Activated T-cell treated with anti-CD3 and anti-CD28 coated beads for 48 hours (primary cell): ENCODE measurements around the gene DTNB.

Source experiments
- DNase-seq: peaks from one replicate; pipeline ENCODE4 v3.0.0-alpha.2; 2020; ENCODE audit warnings: low read depth

The DTNB gene

DNA sequence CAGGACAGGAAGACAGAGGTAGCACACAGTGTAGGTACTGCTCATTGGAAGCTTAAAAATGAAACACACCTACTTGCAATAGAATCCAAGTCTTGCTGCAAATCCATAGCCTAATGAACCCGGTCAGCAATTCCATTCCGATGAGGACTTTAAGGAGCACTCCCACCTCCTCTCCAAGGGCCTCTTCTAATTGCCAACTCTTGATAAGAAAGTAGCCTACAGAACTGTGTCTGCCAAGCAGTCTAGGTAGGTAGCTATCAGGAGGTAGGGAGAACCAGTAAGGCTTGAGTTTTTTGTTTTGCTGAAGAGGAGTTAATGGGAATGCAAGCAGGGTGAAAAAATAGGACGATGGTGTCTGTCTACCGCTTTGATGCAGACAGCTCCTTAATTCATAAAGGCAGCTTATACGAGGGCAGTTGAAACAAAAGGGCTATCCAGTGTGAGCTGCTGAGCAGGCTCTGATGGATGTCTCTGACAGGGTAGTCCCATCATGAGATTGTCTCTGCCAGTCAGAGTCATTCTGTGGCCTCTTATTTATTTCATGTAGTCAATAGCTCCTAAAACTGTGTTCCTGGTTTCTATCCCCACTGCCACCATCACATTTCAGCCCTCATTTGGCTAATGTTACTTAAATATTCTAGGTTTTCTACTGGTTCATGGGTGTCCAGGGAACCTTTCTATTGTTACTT is 176.0 kb downstream of the DTNB start:
- no peak for DNase-seq

DNA sequence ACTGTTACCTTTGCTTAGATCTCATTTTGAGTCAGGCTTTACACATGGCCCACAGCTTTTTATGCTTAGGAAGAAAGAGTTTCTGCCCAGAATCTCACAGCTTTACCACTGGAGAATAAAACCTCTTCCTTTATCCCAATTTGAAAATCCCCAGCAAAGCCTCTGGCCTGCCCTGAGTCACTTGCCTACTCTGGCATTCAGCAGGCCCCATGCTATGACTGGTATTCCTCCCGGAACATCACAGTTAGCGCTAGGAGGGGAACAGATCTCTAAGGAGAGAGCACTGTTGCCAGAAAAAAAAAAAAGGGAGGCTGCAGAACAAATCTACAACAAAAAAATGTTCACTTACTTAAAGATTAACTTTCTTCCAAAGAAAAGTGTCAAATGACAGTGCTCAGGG is 178.8 kb downstream of the DTNB start:
- DNase-seq, result no peak

DNA sequence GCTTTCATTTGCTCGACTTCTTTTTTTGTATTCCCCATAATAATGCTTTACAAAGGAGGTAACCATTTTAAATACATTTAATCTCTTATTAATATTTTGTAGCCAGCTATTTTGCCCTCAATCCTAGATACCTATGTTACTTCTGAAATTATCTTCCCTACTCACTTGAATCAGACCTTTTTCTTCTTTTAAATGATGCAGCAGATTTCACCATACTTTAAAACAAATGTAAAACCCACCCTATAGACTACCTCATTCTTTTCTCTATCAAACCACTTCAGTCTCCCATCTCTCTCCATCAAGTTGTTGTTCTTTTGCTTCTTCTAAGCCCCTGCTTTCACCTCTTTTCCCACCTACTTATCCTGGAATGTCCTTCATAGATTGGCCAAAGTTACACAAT is 180.2 kb downstream of the DTNB start:
- DNase-seq, result no peak

DNA sequence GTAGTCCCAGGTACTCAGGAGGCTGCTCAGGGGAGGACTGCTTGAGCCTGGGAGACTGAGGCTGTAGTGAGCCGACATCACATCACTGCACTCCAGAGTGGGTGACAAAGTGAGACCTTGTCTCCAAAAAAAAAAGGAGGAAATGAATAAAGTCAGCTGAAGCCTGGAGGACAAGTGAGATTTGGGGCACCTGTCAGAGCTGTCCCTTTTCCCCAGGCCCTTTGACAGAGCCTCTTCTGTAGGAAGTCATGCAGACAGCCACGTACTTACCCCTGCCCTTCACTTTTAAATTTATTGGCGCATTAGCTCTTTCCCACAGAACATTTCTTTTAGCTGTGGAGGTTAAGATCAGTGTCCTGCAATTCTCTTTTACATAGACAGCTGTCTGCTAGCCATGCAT is 180.7 kb downstream of the DTNB start:
- no peak for DNase-seq

DNA sequence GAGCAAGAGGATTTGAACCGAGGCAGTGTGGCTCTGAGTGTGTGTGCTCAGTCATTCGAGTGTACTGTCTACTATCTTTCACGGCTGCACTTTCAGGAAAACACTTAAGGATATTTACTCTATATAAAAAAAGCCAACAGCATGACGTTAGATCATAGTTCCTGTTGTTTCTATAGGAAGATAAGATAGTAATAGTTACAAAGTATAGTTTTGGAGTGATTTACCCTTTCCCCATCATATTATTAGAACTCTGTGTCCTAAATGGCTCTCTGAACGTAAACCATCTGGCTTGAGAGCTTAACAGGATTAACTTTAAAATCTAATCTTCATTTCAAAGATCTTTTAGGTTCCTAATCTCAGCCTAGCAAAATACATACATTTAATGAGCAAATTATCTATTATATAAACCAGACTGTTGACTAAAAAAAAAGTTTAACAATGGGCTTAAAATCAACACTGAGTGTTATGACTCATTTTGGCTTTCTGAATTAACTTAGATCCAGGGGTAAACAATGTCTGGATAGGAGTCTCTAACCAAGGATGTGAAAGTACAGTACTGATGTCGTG is 181.3 kb downstream of the DTNB start:
- no peak for DNase-seq

DNA sequence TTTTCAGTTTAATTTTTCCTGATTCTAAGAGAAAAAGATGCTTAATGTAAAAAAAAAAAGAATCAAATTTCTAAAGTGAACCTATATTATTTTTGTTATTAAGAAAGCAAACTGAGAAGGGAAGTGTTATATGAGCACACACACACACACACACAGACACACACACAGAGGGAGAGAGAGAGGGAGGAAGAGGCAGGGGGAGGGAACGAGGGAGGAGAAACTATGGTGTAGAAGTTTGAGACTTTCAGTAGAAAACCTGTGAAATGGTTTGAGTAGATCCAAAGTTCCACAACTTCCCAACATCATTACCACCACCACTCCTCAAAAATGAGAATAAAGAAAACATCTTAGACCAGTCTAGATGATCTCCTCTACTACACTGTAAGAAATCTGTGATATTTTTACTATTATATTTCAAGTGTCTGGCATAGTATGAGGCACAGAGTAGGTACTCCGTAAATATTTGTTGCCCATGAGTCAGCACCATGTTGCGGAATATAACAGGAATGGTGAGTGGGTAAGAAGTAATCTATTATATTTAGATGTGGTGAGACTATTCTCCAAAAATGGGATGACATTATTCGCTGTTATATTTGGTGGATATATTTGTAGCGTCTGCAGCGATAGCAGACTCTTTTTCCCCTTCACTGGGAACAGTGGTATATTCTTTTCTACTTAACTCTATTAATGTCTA is 182.2 kb downstream of the DTNB start:
- no peak for DNase-seq

DNA sequence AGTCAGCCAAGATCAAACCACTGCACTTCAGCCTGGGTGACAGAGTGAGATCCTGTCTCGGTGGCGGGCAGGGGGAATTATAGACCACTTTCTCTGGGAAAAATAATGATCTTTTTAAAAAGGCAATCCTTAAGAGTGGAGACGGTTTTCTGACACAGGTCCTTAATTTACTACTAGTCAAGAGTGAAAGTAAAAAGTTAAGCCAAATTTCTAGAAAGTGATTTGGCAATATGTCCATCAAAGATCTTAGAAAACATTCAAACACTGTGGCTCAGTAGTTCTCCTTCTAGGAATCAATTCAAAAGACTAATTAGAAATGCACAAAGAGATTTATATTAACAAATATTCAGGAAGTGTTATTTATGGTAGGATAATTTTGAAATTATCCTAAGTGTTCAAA is 183.2 kb downstream of the DTNB start:
- no peak for DNase-seq

DNA sequence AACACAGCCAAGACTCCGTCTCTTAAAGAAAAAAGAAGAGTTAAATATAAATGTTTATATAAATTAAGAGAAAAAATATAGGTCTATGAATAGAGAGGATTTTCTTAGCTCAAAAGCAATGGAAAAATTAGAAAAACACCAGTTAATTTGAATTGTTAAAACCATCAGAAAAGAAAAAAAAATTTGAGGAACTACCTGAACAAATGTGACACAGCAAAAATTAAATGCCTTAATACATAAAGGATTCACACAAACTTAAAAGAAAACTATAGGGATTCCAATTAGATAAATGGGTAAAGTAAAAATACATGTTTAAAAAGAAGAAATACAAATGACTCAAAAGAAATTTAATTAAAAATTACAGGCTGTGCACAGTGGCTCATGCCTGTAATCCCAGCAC is 183.7 kb downstream of the DTNB start:
- DNase-seq, result no peak

DNA sequence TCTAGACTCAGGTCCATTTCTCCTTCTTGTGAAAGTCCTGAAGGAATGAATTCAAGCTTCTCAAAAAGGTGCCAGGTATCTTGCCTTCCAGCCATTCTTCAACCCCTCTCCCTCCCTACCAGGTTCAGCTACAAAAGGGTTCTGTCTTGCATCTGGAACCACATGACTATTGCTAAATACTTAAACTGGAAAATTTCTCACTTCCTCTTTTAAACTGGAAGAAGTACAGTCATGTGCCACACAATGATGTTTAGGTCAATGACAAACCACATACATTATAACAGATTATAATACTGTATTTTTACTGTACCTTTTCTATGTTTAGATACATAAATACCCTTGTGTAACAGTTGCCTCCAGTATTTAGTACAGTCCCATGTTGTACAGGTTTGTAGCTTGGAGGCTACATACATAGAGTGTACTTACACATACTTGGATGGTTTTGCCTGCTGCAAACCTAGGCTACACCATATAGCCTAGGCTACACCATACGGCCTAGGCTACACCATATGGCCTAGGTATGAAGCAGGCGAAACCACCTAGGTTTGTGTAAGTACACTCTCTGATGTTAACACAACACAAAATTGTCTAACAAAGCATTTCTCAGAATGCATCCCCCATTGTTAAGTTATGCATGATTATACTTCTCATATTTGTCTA is 189.6 kb downstream of the DTNB start:
- DNase-seq, result no peak

DNA sequence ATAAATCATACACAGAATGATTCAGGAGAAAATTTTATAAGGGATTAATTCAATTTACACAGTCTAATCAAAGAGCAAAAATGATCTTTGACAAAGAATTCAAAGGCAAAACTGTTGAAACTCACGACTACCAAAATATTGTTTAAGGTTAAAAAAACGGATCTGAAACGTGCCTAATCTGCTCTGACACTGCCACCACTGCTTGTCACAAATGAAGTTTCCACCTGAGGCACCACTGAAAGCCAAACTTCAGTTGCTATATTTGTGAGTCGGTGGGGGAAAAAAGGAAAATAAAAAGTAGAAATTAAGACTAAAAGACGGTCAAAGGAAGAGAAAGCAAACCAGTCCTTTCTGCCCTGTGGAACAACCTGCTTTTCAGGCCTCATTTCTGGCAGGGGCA is 191.0 kb downstream of the DTNB start:
- no peak for DNase-seq

DNA sequence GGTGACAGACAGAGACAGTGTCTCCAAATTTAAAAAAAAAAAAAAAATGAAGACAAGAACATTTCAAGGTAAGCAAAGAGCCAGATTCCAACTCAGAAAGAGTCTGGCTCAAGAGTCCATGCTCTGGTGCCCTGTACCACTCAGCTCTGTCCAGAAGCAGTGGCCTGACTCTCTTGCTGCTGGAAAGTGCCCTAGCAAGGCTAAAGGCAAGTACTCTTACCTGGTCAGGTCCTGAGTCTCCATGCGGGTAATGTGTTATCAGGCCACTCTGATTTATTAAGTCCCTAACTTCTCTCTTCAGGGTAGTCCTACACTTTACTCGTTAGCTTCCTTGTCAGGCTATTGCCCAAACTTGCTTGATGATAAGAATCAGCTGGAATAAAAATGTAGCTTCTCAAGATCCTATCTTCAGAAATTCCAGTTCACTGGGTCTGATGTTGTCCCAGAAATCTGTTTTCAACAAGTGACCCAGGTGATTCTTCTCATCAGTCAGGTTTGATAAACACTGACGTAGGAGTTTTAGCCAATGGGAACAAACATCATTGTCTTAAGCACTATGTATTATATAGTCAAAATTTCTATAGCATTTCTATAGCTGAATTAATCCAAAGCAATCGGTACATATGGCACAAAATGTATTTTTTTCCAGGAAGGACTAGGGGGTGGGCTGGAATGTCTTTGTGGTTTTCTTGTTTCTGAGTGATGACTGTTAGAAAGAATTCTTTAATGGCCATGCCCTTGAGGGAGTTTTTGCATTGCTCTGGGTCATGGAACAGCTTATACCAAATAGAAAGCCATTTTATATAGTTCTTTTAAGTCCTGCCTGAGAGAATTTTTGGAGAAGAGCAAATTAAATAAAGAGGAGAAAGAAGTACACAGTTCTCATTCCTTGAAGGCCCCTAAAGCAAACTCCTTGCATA is 191.7 kb downstream of the DTNB start:
- no peak for DNase-seq

DNA sequence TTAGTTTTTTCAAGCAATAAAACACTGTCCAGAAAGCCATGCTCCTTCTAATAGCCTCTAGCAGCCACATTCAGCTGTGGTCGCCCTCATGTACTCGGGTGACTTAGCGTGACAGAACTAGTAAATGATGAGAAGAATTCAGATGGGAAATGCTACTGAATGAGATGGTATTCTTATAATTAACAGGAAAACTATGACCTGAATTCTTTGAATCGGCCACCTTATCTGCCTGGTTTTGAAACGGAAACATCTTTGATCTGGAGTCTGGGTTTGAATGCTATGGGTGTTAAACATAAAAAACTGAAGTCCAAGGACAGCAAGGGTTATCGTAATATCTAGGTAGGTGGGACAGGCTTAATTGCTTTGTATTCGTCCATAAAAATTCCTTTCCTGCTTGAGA is 192.8 kb downstream of the DTNB start:
- DNase-seq, result no peak

DNA sequence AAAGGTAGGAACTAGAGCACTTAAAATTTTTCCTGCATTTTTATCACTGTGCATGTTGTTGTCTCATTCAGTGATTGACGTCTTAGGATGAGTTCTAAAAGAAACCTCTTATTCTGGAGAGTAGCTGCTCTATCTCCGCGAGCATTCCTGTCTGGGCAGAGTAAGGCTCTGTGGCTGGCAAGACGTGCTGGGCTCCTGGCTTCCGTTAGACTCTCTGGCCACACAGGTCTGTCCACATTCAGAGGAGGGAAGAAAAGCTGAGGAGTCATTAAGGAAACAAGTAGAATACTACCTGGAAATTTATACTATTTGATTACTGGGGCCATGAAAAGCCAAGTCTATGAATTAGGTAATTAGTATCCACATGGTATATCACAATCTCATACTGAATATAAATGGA is 193.6 kb downstream of the DTNB start:
- no peak for DNase-seq

DNA sequence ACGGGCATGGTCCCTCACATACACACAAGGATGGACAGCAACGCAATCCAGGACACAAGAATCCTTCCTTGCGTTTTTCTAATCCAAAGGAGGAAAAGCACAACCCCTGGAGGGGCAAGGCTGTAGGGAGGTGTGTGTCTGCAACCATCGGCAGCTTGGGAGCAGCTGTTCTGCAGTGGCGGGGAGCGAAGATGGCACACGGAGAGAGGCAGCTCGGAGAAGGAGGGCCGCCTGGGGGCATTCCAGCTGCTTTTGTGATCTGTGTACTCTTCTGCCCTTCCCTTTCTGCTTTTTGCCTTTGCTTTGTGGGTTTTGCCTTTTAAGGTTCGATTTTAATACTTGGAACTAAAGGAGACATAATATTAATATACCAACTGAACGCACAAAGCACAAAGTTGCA is 194.6 kb downstream of the DTNB start:
- DNase-seq, result no peak

DNA sequence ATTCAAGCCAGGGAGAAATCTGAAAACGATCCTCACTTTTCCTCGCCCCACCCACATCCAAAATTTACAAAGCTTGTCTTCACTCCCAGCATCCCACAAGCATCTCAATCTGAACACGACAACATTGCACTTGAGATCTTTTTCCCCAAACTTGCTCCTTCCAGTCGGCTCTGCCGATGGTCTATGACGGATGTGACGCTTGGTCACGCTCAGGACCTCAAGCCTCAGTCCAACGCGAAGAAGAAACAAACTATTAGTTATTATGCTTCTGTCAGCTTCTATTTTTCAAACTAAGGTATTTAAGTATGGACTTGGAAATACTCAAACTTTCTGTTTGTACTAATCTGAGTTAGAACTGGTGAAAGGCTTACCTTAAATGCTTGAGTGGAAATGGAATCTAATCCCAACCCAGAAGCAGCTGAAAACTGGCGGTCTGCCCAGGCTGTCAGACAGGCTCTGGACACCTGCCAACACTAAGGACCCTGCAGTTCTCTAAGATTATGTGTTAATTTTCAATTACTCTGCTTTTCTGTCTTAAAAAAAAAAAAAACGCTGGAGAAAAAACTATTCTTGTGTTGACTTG is 199.5 kb downstream of the DTNB start:
- DNase-seq, result no peak

DNA sequence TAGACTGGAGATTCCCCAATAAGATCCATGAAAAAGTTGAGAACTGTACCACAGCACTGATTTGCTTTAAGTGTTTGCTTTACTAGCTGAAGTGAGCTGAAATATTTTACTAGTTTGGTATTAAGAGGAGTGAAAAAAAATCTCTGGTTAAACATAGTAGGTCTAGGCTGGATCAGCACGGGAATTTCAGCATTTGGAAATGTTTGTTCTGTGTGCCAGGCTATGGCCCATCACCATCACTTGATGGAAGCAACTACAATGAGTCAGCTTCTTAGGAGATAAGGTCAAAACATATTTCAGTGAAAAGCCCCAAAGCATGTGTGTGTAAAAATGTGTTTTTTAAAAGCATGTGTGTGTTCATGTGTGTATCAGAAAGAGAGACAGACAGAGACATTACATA is 200.2 kb downstream of the DTNB start:
- no peak for DNase-seq

DNA sequence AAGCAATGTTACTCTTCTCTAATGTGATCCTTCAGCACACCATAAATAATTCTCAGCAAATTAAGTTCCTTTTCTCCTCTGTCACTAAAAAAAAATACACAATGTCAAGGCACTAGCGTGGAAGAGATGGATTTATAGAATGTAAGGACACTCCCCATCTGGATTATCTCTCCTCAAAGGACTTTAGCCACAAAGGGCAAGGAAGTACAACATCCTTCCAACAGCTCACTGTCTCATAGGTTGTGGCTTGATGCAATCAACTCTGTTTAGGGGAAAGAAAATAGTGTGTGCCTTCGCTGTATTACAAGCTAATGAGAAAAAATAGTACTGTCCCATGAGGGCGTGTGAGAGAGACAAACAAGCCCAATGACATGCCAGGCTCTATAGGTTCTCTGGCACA is 202.6 kb downstream of the DTNB start:
- no peak for DNase-seq

DNA sequence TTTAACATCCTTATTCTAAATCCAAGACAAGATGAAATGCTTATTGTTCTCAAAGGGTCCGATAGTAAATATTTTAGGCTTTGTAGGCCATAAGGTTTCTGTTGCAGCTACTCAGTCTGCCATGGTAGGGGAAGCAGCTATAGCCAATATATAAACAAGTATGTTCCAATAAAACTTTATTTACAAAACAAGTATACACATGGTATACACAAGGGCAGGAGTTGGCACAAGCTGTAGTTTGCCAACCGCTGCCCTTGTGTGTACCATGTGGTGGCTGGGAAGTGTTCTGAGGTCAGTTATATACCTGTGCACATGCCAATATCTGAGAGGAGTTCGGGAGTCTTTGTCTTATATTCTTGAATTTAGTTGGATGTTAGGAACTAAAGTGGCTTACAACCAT is 205.6 kb downstream of the DTNB start:
- DNase-seq, result no peak

DNA sequence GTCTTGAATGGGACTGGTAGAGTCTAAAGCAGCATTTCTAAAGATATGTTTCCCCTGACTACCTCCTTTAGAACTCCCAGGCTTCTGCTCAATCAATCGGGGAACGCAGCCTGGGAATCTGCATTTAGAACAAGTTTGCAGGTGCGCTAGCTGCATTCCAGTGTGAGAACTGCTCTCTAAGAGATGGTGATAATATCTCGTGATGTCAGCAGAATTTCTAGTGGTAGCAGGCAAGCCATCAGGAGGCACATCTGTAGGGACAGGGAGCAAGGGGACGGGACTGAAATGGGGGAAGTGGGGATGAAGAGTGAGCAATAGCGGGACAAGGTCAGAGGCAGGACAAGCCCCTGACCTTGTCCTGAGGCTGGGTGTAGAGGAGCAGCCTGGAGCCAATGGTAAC is 211.4 kb downstream of the DTNB start:
- DNase-seq, result no peak

DNA sequence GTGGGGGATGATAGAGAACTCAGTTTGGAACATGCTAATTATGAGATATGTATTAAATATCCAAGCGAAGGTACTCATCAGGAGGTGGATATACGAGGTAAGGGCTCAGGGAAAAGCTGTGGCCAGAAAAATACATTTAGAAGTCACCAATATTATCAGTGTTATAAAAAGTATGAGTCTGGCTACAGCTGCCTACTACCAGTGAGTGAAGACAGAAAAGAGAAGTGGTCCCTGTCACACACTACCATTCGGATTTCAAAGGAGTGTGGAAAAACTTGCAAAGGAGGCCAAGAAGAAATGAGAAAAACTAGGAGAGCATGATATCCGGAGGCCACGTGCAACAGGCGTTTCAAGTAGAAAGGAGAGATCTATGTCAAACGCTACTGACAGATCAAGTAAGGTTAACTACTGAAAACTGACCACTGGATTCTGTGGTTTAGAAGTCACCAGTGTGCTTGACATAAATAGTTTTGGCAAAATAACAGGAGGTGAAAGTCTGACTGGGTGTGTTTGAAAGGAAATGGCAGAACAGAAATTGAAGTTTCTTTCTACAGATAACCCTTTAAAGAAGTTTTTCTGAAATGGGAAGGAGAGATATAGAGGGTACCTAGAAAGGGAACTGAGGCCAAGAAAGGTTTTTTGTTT is 213.0 kb downstream of the DTNB start:
- DNase-seq, result no peak
